Activated T-helper 1 cell treated with anti-CD3 and anti-CD28 coated beads, Interleukin-12 subunit alpha, Interleukin-12 subunit beta, Interleukin-2, Interleukin-4 antibody, amounts not matched to agents 30 ng/mL and 10 ng/mL and 1 ng/mL, durations not matched to agents 14 hours and 24 hours and 36 hours (primary cell): ENCODE results near the gene ANKHD1. TPM values are rescaled to one million over a fixed set of nuclear protein-coding genes. Genes with fewer than 3 reads are reported as not detected.
A peak's percentile ranks its signal among the peaks of the same experiment; 100 is the strongest.

ENCODE experiments used
- DNase-seq: peaks from one replicate; pipeline ENCODE4 v3.0.0; 2021; ENCODE audit warnings: low spot score
- H3K27ac Mint-ChIP-seq: one replicate; pipeline ENCODE4 v1.8.0; 2021; ENCODE audit warnings: mild to moderate bottlenecking, mixed read lengths
- H3K27me3 Mint-ChIP-seq: one replicate; pipeline ENCODE4 v1.8.0; 2022; ENCODE audit warnings: mild to moderate bottlenecking, moderate library complexity, mixed read lengths; ENCODE audit not compliant: insufficient read depth
- H3K36me3 Mint-ChIP-seq: one replicate; pipeline ENCODE4 v1.8.0; 2021; ENCODE audit warnings: low read depth, mixed read lengths
- H3K4me1 Mint-ChIP-seq: one replicate; pipeline ENCODE4 v1.8.0; 2021; ENCODE audit warnings: low read depth, mixed read lengths
- H3K4me3 Mint-ChIP-seq: one replicate; pipeline ENCODE4 v1.8.0; 2021; ENCODE audit warnings: mild to moderate bottlenecking, moderate library complexity, mixed read lengths
- H3K9me3 Mint-ChIP-seq: one replicate; pipeline ENCODE4 v1.8.0; 2021; ENCODE audit warnings: mixed read lengths
- intact Hi-C: fragments of 100-400 bp; cut with micrococcal nuclease; formaldehyde crosslinking; loops from one replicate; pipeline ENCODE4 v1.15.1; 2024
- total RNA-seq: library from RNA; stranded (reverse); gene quantifications from 2 replicates; pipeline ENCODE4 v1.2.3, GENCODE V29; 2022

ANKHD1 gene
- total RNA-seq, 1 donor from 2014 or later = 121 TPM

GRCh38 chr5:140388052-140388451 lies 13.6 kb upstream of the ANKHD1 start:
- peaks cover 6% of the 10 kb centered on the region for H3K4me1 Mint-ChIP-seq
- H3K27me3 Mint-ChIP-seq = no peaks in the 10 kb centered on the region
- no peak overlapping the region for H3K4me3 Mint-ChIP-seq
- peaks cover 4% of the 10 kb centered on the region for H3K36me3 Mint-ChIP-seq
- H3K9me3 Mint-ChIP-seq = no peaks in the 10 kb centered on the region
- intact Hi-C loops = no loop called here
- no peak for DNase-seq
- H3K27ac Mint-ChIP-seq = no peak overlapping the region

GRCh38 chr5:140391312-140391711 lies 10.3 kb upstream of the ANKHD1 start:
- Mint-ChIP-seq H3K4me1 (no peaks in the 10 kb centered on the region), H3K4me3 (no peak overlapping the region), H3K36me3 (peaks cover 2% of the 10 kb centered on the region), H3K27ac (no peak overlapping the region), H3K27me3 (no peaks in the 10 kb centered on the region), H3K9me3 (no peaks in the 10 kb centered on the region)
- intact Hi-C loops = no loop called here
- DNase-seq = no peak

- peaks cover 2% of the 10 kb centered on the region for H3K36me3 Mint-ChIP-seq
- H3K4me3 Mint-ChIP-seq = no peak overlapping the region
- DNase-seq = no peak
- H3K4me1 Mint-ChIP-seq = no peaks in the 10 kb centered on the region
- H3K9me3 Mint-ChIP-seq = no peaks in the 10 kb centered on the region
- no peaks in the 10 kb centered on the region for H3K27me3 Mint-ChIP-seq
- H3K27ac Mint-ChIP-seq = no peak overlapping the region
- intact Hi-C loops = no loop called here
These were observed 9.9 kb upstream of the ANKHD1 start for GRCh38 chr5:140391732-140392131.

GRCh38 chr5:140393738-140394137 lies 7.9 kb upstream of the ANKHD1 start:
- H3K4me1 Mint-ChIP-seq = no peaks in the 10 kb centered on the region
- intact Hi-C loops = no loop called here
- H3K36me3 Mint-ChIP-seq = peaks cover 2% of the 10 kb centered on the region
- DNase-seq = no peak
- no peak overlapping the region for H3K27ac Mint-ChIP-seq
- no peaks in the 10 kb centered on the region for H3K9me3 Mint-ChIP-seq
- no peak overlapping the region for H3K4me3 Mint-ChIP-seq
- no peaks in the 10 kb centered on the region for H3K27me3 Mint-ChIP-seq

GRCh38 chr5:140398379-140398811 lies 3.2 kb upstream of the ANKHD1 start:
- intact Hi-C loops = no loop called here
- Mint-ChIP-seq H3K27ac (no peak overlapping the region), H3K9me3 (no peaks in the 10 kb centered on the region), H3K27me3 (no peaks in the 10 kb centered on the region), H3K4me3 (no peak overlapping the region), H3K4me1 (peaks cover 5% of the 10 kb centered on the region), H3K36me3 (no peaks in the 10 kb centered on the region)
- no peak for DNase-seq

GRCh38 chr5:140399979-140400729 lies 1.5 kb upstream of the ANKHD1 start:
- H3K27ac Mint-ChIP-seq = peak overlapping the region; percentile 88
- peaks cover 12% of the 10 kb centered on the region for H3K36me3 Mint-ChIP-seq
- peaks cover 21% of the 10 kb centered on the region for H3K4me1 Mint-ChIP-seq
- no peaks in the 10 kb centered on the region for H3K27me3 Mint-ChIP-seq
- intact Hi-C loops = loop anchor here (2.0 to 10.0 kb wide), 4 partner anchors 293 to 1215 kb away; partner anchors contain the start of genes DIAPH1, TAF7 and UBE2D2
- no peak overlapping the region for H3K4me3 Mint-ChIP-seq
- no peaks in the 10 kb centered on the region for H3K9me3 Mint-ChIP-seq
- DNase-seq = no peak

- Mint-ChIP-seq H3K4me3 (no peak overlapping the region), H3K27me3 (no peaks in the 10 kb centered on the region), H3K4me1 (peaks cover 24% of the 10 kb centered on the region), H3K9me3 (no peaks in the 10 kb centered on the region), H3K36me3 (peaks cover 14% of the 10 kb centered on the region), H3K27ac (peak overlapping the region; percentile 88)
- peak; percentile 83 for DNase-seq
- intact Hi-C loops = loop anchor here (1.0 to 10.0 kb wide), 15 partner anchors 98 to 1214 kb away; partner anchors contain the start of genes APBB3, CYSTM1, DIAPH1 and EIF4EBP3
These were observed 787 bp upstream of the ANKHD1 start for GRCh38 chr5:140400730-140401361.

- no peak overlapping the region for H3K27ac Mint-ChIP-seq
- intact Hi-C loops = loop anchor here (1.0 to 10.0 kb wide), 4 partner anchors 19 to 1212 kb away; partner anchors contain the start of genes DIAPH1 and UBE2D2
- H3K4me3 Mint-ChIP-seq = no peak overlapping the region
- peak; percentile 40 for DNase-seq
- peaks cover 24% of the 10 kb centered on the region for H3K4me1 Mint-ChIP-seq
- peaks cover 16% of the 10 kb centered on the region for H3K36me3 Mint-ChIP-seq
- no peaks in the 10 kb centered on the region for H3K9me3 Mint-ChIP-seq
- H3K27me3 Mint-ChIP-seq = no peaks in the 10 kb centered on the region
These were observed 833 bp downstream of the ANKHD1 start for GRCh38 chr5:140402258-140403074.

GRCh38 chr5:140403613-140404012 lies 2.0 kb downstream of the ANKHD1 start:
- peak overlapping the region; percentile 74 for H3K27ac Mint-ChIP-seq
- H3K4me3 Mint-ChIP-seq = no peak overlapping the region
- peaks cover 16% of the 10 kb centered on the region for H3K36me3 Mint-ChIP-seq
- no peaks in the 10 kb centered on the region for H3K27me3 Mint-ChIP-seq
- peaks cover 25% of the 10 kb centered on the region for H3K4me1 Mint-ChIP-seq
- DNase-seq = no peak
- H3K9me3 Mint-ChIP-seq = no peaks in the 10 kb centered on the region
- intact Hi-C loops = loop anchor here (10.0 kb wide), 2 partner anchors 839 to 1211 kb away; partner anchors contain the start of genes DIAPH1 and UBE2D2

- Mint-ChIP-seq H3K36me3 (peaks cover 16% of the 10 kb centered on the region), H3K27ac (no peak overlapping the region), H3K9me3 (no peaks in the 10 kb centered on the region), H3K4me1 (peaks cover 29% of the 10 kb centered on the region), H3K27me3 (no peaks in the 10 kb centered on the region), H3K4me3 (no peak overlapping the region)
- intact Hi-C loops = loop anchor here (10.0 kb wide), 2 partner anchors 844 to 1206 kb away; partner anchors contain the start of genes DIAPH1 and UBE2D2
- no peak for DNase-seq
These were observed 7.2 kb downstream of the ANKHD1 start for GRCh38 chr5:140408750-140409241.

GRCh38 chr5:140413230-140413629 lies 11.6 kb downstream of the ANKHD1 start:
- intact Hi-C loops = no loop called here
- Mint-ChIP-seq H3K4me3 (no peak overlapping the region), H3K36me3 (peaks cover 7% of the 10 kb centered on the region), H3K4me1 (peaks cover 22% of the 10 kb centered on the region), H3K9me3 (no peaks in the 10 kb centered on the region), H3K27me3 (no peaks in the 10 kb centered on the region), H3K27ac (no peak overlapping the region)
- no peak for DNase-seq

GRCh38 chr5:140417235-140417634 lies 15.6 kb downstream of the ANKHD1 start:
- H3K4me3 Mint-ChIP-seq = no peak overlapping the region
- peaks cover 39% of the 10 kb centered on the region for H3K4me1 Mint-ChIP-seq
- DNase-seq = no peak
- H3K36me3 Mint-ChIP-seq = peaks cover 19% of the 10 kb centered on the region
- intact Hi-C loops = no loop called here
- no peak overlapping the region for H3K27ac Mint-ChIP-seq
- H3K9me3 Mint-ChIP-seq = no peaks in the 10 kb centered on the region
- no peaks in the 10 kb centered on the region for H3K27me3 Mint-ChIP-seq
